Measurements from ENCODE around the gene HOXB7.

Gene HOXB7

GRCh38 chr17:48618256-48618896 is 7.6 kb upstream of the HOXB7 start:
- TF ChIP-seq POLR2A (IDR thresholded peaks at IDR 0.05; ENCODE audit: low read depth, low read length) = no peak
- TF ChIP-seq POLR2AphosphoS5 (IDR thresholded peaks at IDR 0.05; ENCODE audit: low read depth, low read length) = no peak
- TF ChIP-seq TAF1 (IDR thresholded peaks at IDR 0.05; ENCODE audit: borderline replicate concordance, low read depth, low read length) = no peak
- peak; percentile 92 for DNase-seq (ENCODE audit: insufficient read length)
- FAIRE-seq = peak; percentile 95

GRCh38 chr17:48617471-48618255 is 6.8 kb upstream of the HOXB7 start:
- FAIRE-seq (no peak), DNase-seq (ENCODE audit: insufficient read length) (no peak)
- no peak for TF ChIP-seq POLR2AphosphoS5 (IDR thresholded peaks at IDR 0.05; ENCODE audit: low read depth, low read length)
- no peak for TF ChIP-seq TAF1 (IDR thresholded peaks at IDR 0.05; ENCODE audit: borderline replicate concordance, low read depth, low read length)
- TF ChIP-seq POLR2A (IDR thresholded peaks at IDR 0.05; ENCODE audit: low read depth, low read length) = no peak

DNA sequence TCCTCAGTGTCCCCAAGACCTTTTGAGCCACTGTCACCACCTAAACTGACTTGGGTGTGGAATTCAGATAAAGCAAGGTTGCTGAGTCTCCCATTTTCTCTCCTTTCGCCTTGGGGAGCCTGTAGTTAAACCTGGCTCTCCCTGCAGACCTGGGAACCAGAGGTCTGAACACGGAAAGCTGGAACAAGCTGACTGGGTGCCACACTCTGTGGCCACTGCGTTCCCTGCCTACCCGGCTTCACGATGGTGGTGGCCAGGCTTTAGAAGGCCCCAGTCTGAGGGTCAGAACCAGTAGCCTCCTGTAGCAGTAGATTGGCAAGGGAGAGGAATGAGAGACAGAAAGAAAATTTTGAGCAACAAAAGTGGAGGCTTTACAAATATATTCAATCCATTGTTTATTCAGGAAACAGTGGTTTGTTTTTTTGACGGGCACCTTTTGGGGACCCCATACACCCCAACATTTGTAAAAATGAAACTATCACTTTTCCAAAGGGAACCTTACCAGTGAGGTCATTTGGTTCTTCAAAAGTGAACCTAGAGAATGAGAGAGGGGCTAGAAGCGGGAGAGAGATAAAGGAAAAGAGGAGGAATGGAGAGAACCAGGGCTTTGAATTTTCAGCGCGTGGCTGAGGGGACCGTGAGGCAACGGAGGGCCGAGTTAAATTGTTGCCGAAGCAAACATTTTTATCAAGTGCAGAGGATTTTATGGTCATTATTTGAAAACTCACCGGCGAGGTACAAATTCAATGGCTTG is 6.1 kb upstream of the HOXB7 start:
- FAIRE-seq (no peak), DNase-seq (ENCODE audit: insufficient read length) (no peak)
- TF ChIP-seq POLR2AphosphoS5 (IDR thresholded peaks at IDR 0.05; ENCODE audit: low read depth, low read length) (no peak), TAF1 (IDR thresholded peaks at IDR 0.05; ENCODE audit: borderline replicate concordance, low read depth, low read length) (no peak), POLR2A (IDR thresholded peaks at IDR 0.05; ENCODE audit: low read depth, low read length) (no peak)

DNA sequence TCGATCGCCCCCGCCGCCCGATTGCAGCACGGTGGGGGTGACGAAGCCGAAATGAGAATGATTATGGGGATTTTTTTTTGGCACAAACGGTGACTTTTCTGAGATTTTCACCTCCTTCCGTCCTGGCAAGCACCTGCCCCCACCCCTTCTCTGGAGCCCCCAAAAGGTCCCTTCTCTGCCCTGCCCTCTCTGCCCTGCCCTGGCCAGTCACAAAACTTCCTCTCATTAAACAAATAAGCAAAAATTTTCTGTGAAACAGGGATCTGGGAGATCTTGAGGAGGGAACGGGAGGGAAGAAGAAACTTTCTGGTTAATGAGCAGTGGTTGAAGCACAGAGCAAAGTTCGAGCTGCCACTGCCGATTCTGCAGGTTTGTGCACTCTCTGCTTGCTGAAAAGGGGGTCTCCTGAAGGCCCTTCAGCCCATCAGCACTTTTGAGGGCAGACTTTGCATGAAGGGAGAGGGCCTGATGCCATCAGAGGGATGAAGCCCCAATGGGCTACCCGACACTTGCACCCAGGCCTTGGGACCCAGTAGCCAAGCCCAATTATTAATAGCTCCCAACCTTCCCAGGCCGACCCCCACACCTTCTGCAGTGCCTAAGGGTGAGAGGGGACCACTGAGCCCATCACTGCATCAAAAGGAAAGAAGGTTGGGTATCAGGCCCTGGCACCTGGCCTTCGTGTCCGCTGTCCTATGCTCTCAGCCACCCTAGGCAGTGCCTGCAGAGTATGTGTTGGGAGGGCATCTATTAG is 5.3 kb upstream of the HOXB7 start:
- FAIRE-seq = no peak
- TF ChIP-seq TAF1 (IDR thresholded peaks at IDR 0.05; ENCODE audit: borderline replicate concordance, low read depth, low read length) = no peak
- no peak for TF ChIP-seq POLR2AphosphoS5 (IDR thresholded peaks at IDR 0.05; ENCODE audit: low read depth, low read length)
- TF ChIP-seq POLR2A (IDR thresholded peaks at IDR 0.05; ENCODE audit: low read depth, low read length) = no peak
- no peak for DNase-seq (ENCODE audit: insufficient read length)

DNA sequence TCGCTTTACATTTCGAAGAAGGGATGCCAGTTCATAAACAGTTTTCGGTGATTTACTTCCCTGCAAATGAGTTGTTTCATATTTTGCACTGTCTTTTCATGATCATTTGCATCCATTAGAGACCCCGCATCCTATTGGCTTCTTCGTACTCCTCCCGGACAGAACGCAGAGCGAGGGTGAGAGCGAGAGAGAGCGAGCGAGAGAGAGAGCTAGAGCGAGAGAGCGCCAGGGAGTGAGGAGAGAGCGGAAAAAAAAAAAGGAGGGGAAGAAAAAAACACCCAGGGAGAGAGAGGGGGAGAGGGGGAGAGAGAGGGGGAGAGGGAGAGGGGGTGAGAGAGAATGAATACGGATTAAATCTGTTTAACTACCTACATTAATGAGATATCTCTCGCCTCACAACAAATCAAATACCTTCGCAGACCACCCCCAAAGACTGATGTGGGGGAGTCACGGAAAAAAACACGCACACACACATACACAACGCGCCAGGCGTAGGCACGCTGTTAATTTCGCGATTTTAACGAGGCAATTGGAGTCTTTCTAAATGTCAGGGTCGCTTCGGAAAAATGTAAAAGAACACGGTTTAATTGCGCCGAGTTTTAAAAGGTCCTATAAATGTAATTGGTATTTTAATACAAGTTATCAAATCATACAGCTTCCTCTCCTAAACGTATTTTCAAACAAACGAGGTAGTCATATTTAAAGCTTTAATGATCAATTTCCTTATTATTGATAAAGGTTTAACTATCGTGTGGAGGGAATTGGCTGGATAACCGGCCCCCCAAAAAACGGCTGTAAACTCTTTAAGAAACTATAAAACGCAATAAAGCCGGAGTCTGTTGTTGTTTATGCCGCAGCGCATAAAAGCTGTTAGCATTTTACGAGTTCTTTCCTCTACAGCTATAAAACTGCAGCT is 4.5 kb upstream of the HOXB7 start, which contains the start of gene HOXB8:
Gene HOXB8, minus strand, starts transcription at position 246 of the 916 bp plus-strand sequence. CDS start 588 bp downstream, outside the sequence.
- TF ChIP-seq POLR2A (IDR thresholded peaks at IDR 0.05; ENCODE audit: low read depth, low read length) (no peak), POLR2AphosphoS5 (IDR thresholded peaks at IDR 0.05; ENCODE audit: low read depth, low read length) (no peak), TAF1 (IDR thresholded peaks at IDR 0.05; ENCODE audit: borderline replicate concordance, low read depth, low read length) (no peak)
- DNase-seq (ENCODE audit: insufficient read length) (no peak), FAIRE-seq (no peak)

DNA sequence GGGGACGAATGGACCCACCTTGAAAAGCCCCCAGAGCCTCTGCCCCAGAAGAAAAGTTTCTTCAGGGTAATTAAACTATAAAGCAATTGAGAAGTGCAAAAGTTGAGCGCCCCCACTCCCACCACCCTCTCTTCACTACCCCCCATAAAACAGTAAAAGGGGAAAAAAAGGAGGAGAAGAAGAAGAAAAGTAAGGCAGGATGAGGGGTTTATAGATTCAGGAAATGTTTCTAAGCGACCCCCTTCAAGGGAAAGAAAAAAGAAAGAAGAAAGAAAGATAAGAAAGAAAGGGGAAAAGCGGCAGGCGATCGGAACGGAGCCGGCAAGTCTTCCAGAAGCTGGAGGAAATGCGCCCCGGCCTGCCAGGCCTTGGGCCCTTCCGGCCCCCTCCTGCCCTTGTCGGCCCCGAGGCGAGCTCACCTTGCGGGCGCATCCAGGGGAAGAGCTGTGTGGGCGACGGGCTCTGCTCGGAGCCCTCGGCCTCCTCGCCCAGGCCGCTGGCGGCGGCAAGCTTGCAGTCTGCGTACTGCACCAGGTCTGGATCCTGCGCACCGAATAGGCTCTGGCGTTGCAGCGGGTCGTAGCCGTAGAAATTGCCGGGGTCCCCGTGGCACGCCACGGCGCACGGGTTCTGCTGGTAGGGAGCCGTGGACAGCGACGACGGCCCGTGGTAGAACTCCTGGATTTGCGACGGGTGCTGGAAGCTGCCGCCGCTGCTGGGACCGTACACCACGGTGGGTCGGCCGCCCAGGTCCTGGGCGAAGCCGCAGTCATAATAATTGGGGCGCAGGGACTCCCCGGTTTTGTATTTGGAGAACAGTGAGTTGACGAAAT is 3.3 kb upstream of the HOXB7 start:
- FAIRE-seq = peak; percentile 68
- TF ChIP-seq TAF1 (IDR thresholded peaks at IDR 0.05; ENCODE audit: borderline replicate concordance, low read depth, low read length) (no peak), POLR2AphosphoS5 (IDR thresholded peaks at IDR 0.05; ENCODE audit: low read depth, low read length) (no peak), POLR2A (IDR thresholded peaks at IDR 0.05; ENCODE audit: low read depth, low read length) (no peak)
- DNase-seq (ENCODE audit: insufficient read length) = peak; percentile 42

- FAIRE-seq = peak; percentile 24
- DNase-seq (ENCODE audit: insufficient read length) = peak; percentile 67
- no peak for TF ChIP-seq POLR2AphosphoS5 (IDR thresholded peaks at IDR 0.05; ENCODE audit: low read depth, low read length)
These were observed 2.3 kb upstream of the HOXB7 start for GRCh38 chr17:48612854-48613691.

- no peak for TF ChIP-seq TAF1 (IDR thresholded peaks at IDR 0.05; ENCODE audit: borderline replicate concordance, low read depth, low read length)
- no peak for TF ChIP-seq POLR2A (IDR thresholded peaks at IDR 0.05; ENCODE audit: low read depth, low read length)
- TF ChIP-seq POLR2AphosphoS5 (IDR thresholded peaks at IDR 0.05; ENCODE audit: low read depth, low read length) = no peak
- DNase-seq (ENCODE audit: insufficient read length) (no peak), FAIRE-seq (peak; percentile 65)
These were observed 1.6 kb upstream of the HOXB7 start for GRCh38 chr17:48612456-48612853.

All from GM12892 (cell line).